GM21515 (cell line): Measurements from ENCODE around the gene DNAJC16.
"Not testable (repeated sequence)": the region's sequence is repeated elsewhere in the genome, so short reads cannot be mapped to it uniquely, and the experiment has no call there.

Experiments used
- ATAC-seq: cut with Tn5 transposase; IDR thresholded peaks from one replicate; pipeline ENCODE4 v1.9.1; 2021; ENCODE audit not compliant: unreplicated experiment

Gene DNAJC16

GRCh38 chr1:15578921-15579682 is 52.5 kb downstream of the DNAJC16 start:
- no peak for ATAC-seq

- ATAC-seq = no peak
These were observed 53.0 kb downstream of the DNAJC16 start for GRCh38 chr1:15579683-15580047.

GRCh38 chr1:15583016-15583706 is 56.5 kb downstream of the DNAJC16 start:
- no peak for ATAC-seq

- no peak for ATAC-seq
These were observed 58.1 kb downstream of the DNAJC16 start, which contains the start of gene AGMAT for GRCh38 chr1:15584489-15585363. Gene AGMAT, minus strand, starts transcription at chr1:15585051. Its CDS starts 84 bp downstream, at chr1:15584967.

GRCh38 chr1:15592285-15592684 is 65.6 kb downstream of the DNAJC16 start:
- no peak for ATAC-seq

GRCh38 chr1:15595809-15596617 is 69.4 kb downstream of the DNAJC16 start:
- no peak for ATAC-seq

GRCh38 chr1:15598436-15598835 is 71.8 kb downstream of the DNAJC16 start:
- no peak for ATAC-seq

GRCh38 chr1:15603050-15603965 is 76.7 kb downstream of the DNAJC16 start:
- ATAC-seq = peak; percentile 93

- ATAC-seq = not testable (repeated sequence)
These were observed 77.3 kb downstream of the DNAJC16 start for GRCh38 chr1:15603966-15604282.

GRCh38 chr1:15604400-15604799 is 77.8 kb downstream of the DNAJC16 start:
- not testable (repeated sequence) for ATAC-seq

GRCh38 chr1:15605398-15606383 is 79.0 kb downstream of the DNAJC16 start:
- ATAC-seq = no peak

- no peak for ATAC-seq
These were observed 83.0 kb downstream of the DNAJC16 start for GRCh38 chr1:15609631-15610030.

GRCh38 chr1:15610167-15610566 is 83.5 kb downstream of the DNAJC16 start:
- ATAC-seq = no peak

- ATAC-seq = peak; percentile 23
These were observed 89.9 kb downstream of the DNAJC16 start for GRCh38 chr1:15616373-15617172.

GRCh38 chr1:15617173-15618076 is 90.8 kb downstream of the DNAJC16 start, which contains the start of gene DDI2:
Gene DDI2, plus strand, starts transcription at chr1:15617458. Its CDS starts 213 bp downstream, at chr1:15617671.
- ATAC-seq = peak; percentile 69

GRCh38 chr1:15618077-15618654 is 91.5 kb downstream of the DNAJC16 start:
- peak; percentile 44 for ATAC-seq
